ENCODE data around the gene THBS2. TPM values are rescaled to one million over a fixed set of nuclear protein-coding genes. Genes with fewer than 3 reads are reported as not detected.

Gene THBS2
- total RNA-seq, 2 donors from 2014 or later = not detected

GRCh38 chr6:169229615-169230321 lies 23.9 kb downstream of the THBS2 start:
- Mint-ChIP-seq H3K4me1 (no peaks in the 10 kb centered on the region), H3K27ac (no peak overlapping the region), H3K36me3 (ENCODE audit: low read depth) (no peaks in the 10 kb centered on the region), H3K27me3 (peaks cover 25% of the 10 kb centered on the region), H3K4me3 (no peak overlapping the region)
- ATAC-seq = no peak
- no peaks in the 10 kb centered on the region for H3K9me3 ChIP-seq (ENCODE audit: control insufficient read depth, low read length, poor library complexity, severe bottlenecking)
- DNase-seq = no peak

- DNase-seq (no peak), ATAC-seq (no peak)
- H3K4me3 Mint-ChIP-seq = no peak overlapping the region
- H3K4me1 Mint-ChIP-seq = peaks cover 2% of the 10 kb centered on the region
- H3K27ac Mint-ChIP-seq = no peak overlapping the region
- H3K36me3 Mint-ChIP-seq (ENCODE audit: low read depth) = no peaks in the 10 kb centered on the region
- no peaks in the 10 kb centered on the region for H3K9me3 ChIP-seq (ENCODE audit: control insufficient read depth, low read length, poor library complexity, severe bottlenecking)
- peaks cover 32% of the 10 kb centered on the region for H3K27me3 Mint-ChIP-seq
Observed at GRCh38 chr6:169227116-169227515, 26.5 kb downstream of the THBS2 start.

- H3K9me3 ChIP-seq (ENCODE audit: control insufficient read depth, low read length, poor library complexity, severe bottlenecking) = no peaks in the 10 kb centered on the region
- Mint-ChIP-seq H3K27me3 (peaks cover 32% of the 10 kb centered on the region), H3K36me3 (ENCODE audit: low read depth) (no peaks in the 10 kb centered on the region), H3K4me1 (peaks cover 2% of the 10 kb centered on the region), H3K4me3 (no peak overlapping the region), H3K27ac (no peak overlapping the region)
- DNase-seq = no peak
- ATAC-seq = no peak
Observed at GRCh38 chr6:169225887-169226286, 27.8 kb downstream of the THBS2 start.

- H3K9me3 ChIP-seq (ENCODE audit: control insufficient read depth, low read length, poor library complexity, severe bottlenecking) = no peaks in the 10 kb centered on the region
- Mint-ChIP-seq H3K4me3 (no peak overlapping the region), H3K27ac (no peak overlapping the region), H3K4me1 (peaks cover 2% of the 10 kb centered on the region), H3K27me3 (peaks cover 32% of the 10 kb centered on the region), H3K36me3 (ENCODE audit: low read depth) (no peaks in the 10 kb centered on the region)
- no peak for DNase-seq
- no peak for ATAC-seq
Observed at GRCh38 chr6:169225131-169225576, 28.5 kb downstream of the THBS2 start.

- Mint-ChIP-seq H3K4me1 (peaks cover 2% of the 10 kb centered on the region), H3K36me3 (ENCODE audit: low read depth) (no peaks in the 10 kb centered on the region), H3K27me3 (peaks cover 32% of the 10 kb centered on the region), H3K4me3 (no peak overlapping the region), H3K27ac (no peak overlapping the region)
- no peak for ATAC-seq
- no peak for DNase-seq
- no peaks in the 10 kb centered on the region for H3K9me3 ChIP-seq (ENCODE audit: control insufficient read depth, low read length, poor library complexity, severe bottlenecking)
Observed at GRCh38 chr6:169224716-169225115, 28.9 kb downstream of the THBS2 start.

- DNase-seq = no peak
- H3K36me3 Mint-ChIP-seq (ENCODE audit: low read depth) = no peaks in the 10 kb centered on the region
Observed at GRCh38 chr6:169224185-169224695, 29.4 kb downstream of the THBS2 start.

GRCh38 chr6:169223006-169223405 lies 30.6 kb downstream of the THBS2 start:
- H3K9me3 ChIP-seq (ENCODE audit: control insufficient read depth, low read length, poor library complexity, severe bottlenecking) = no peaks in the 10 kb centered on the region
- DNase-seq = no peak
- Mint-ChIP-seq H3K4me1 (peaks cover 2% of the 10 kb centered on the region), H3K27ac (no peak overlapping the region), H3K27me3 (peaks cover 31% of the 10 kb centered on the region), H3K36me3 (ENCODE audit: low read depth) (no peaks in the 10 kb centered on the region), H3K4me3 (no peak overlapping the region)
- ATAC-seq = no peak

More at GRCh38 chr6:169224185-169224695, 29.4 kb downstream of the THBS2 start:
- no peak for ATAC-seq
- Mint-ChIP-seq H3K27ac (no peak overlapping the region), H3K27me3 (peaks cover 32% of the 10 kb centered on the region), H3K4me1 (peaks cover 2% of the 10 kb centered on the region), H3K4me3 (no peak overlapping the region)
- H3K9me3 ChIP-seq (ENCODE audit: control insufficient read depth, low read length, poor library complexity, severe bottlenecking) = no peaks in the 10 kb centered on the region

- no peak for ATAC-seq
- Mint-ChIP-seq H3K27ac (no peak overlapping the region), H3K4me1 (peaks cover 2% of the 10 kb centered on the region), H3K36me3 (ENCODE audit: low read depth) (no peaks in the 10 kb centered on the region), H3K27me3 (peaks cover 28% of the 10 kb centered on the region), H3K4me3 (no peak overlapping the region)
- no peak for DNase-seq
- H3K9me3 ChIP-seq (ENCODE audit: control insufficient read depth, low read length, poor library complexity, severe bottlenecking) = no peaks in the 10 kb centered on the region
Observed at GRCh38 chr6:169222126-169222525, 31.5 kb downstream of the THBS2 start.

- Mint-ChIP-seq H3K27ac (no peak overlapping the region), H3K36me3 (ENCODE audit: low read depth) (no peaks in the 10 kb centered on the region), H3K27me3 (peaks cover 21% of the 10 kb centered on the region)
Observed at GRCh38 chr6:169221264-169221663, 32.4 kb downstream of the THBS2 start.

GRCh38 chr6:169220068-169220964 lies 33.3 kb downstream of the THBS2 start:
- ATAC-seq (no peak), DNase-seq (no peak)
- H3K4me1 Mint-ChIP-seq = peaks cover 2% of the 10 kb centered on the region
- H3K4me3 Mint-ChIP-seq = no peak overlapping the region
- H3K36me3 Mint-ChIP-seq (ENCODE audit: low read depth) = no peaks in the 10 kb centered on the region
- H3K9me3 ChIP-seq (ENCODE audit: control insufficient read depth, low read length, poor library complexity, severe bottlenecking) = no peaks in the 10 kb centered on the region
- H3K27ac Mint-ChIP-seq = no peak overlapping the region
- H3K27me3 Mint-ChIP-seq = peaks cover 12% of the 10 kb centered on the region

More at GRCh38 chr6:169221264-169221663, 32.4 kb downstream of the THBS2 start:
- no peak overlapping the region for H3K4me3 Mint-ChIP-seq
- no peak for ATAC-seq
- H3K9me3 ChIP-seq (ENCODE audit: control insufficient read depth, low read length, poor library complexity, severe bottlenecking) = no peaks in the 10 kb centered on the region
- peaks cover 2% of the 10 kb centered on the region for H3K4me1 Mint-ChIP-seq
- DNase-seq = no peak

- Mint-ChIP-seq H3K4me1 (no peaks in the 10 kb centered on the region), H3K4me3 (no peak overlapping the region), H3K27me3 (no peaks in the 10 kb centered on the region), H3K27ac (no peak overlapping the region), H3K36me3 (ENCODE audit: low read depth) (no peaks in the 10 kb centered on the region)
- no peak for DNase-seq
- no peak for ATAC-seq
- no peaks in the 10 kb centered on the region for H3K9me3 ChIP-seq (ENCODE audit: control insufficient read depth, low read length, poor library complexity, severe bottlenecking)
Observed at GRCh38 chr6:169217972-169218371, 35.7 kb downstream of the THBS2 start.

- ATAC-seq (no peak), DNase-seq (no peak)
- Mint-ChIP-seq H3K27ac (no peak overlapping the region), H3K27me3 (no peaks in the 10 kb centered on the region), H3K4me1 (peaks cover 4% of the 10 kb centered on the region), H3K4me3 (no peak overlapping the region), H3K36me3 (ENCODE audit: low read depth) (no peaks in the 10 kb centered on the region)
- no peaks in the 10 kb centered on the region for H3K9me3 ChIP-seq (ENCODE audit: control insufficient read depth, low read length, poor library complexity, severe bottlenecking)
Observed at GRCh38 chr6:169216830-169217229, 36.8 kb downstream of the THBS2 start.

GRCh38 chr6:169215201-169215681 lies 38.4 kb downstream of the THBS2 start:
- Mint-ChIP-seq H3K4me3 (peak overlapping the region; percentile 52), H3K4me1 (peaks cover 5% of the 10 kb centered on the region), H3K36me3 (ENCODE audit: low read depth) (no peaks in the 10 kb centered on the region), H3K27me3 (no peaks in the 10 kb centered on the region), H3K27ac (peak overlapping the region; percentile 5)
- DNase-seq (no peak), ATAC-seq (no peak)
- no peaks in the 10 kb centered on the region for H3K9me3 ChIP-seq (ENCODE audit: control insufficient read depth, low read length, poor library complexity, severe bottlenecking)

Measured in T-helper 17 cell (primary cell).